Common myeloid progenitor, CD34-positive (primary cell): Measurements from ENCODE around the gene SVIL.
"Not testable (repeated sequence)": the region's sequence is repeated elsewhere in the genome, so short reads cannot be mapped to it uniquely, and the experiment has no call there.

Experiments used
- CTCF ChIA-PET: fragments of 350-600 bp; sonication (Branson Sonifier 250); formaldehyde crosslinking; loops from one replicate; lab custom pipeline; 2021; ENCODE audit warnings: antibody characterized with exemption; lab: Charles Lee
- POLR2A ChIA-PET: fragments of 350-600 bp; sonication (Branson Sonifier 250); formaldehyde crosslinking; loops from one replicate; lab custom pipeline; 2021; ENCODE audit warnings: antibody characterized with exemption; lab: Charles Lee
- DNase-seq, 3 donors: peaks; one replicate each; pipeline versions ENCODE4 v3.0.0 to v3.0.0-alpha.2; 2013
- H3K27ac ChIP-seq, 2 experiments: 1 replicate in 1 of 2; 2 replicates in 1 of 2; pipeline ENCODE4 v1.7.0; 2013; ENCODE audit warnings: inconsistent platforms in 2 of 2, low read length in 2 of 2, mild to moderate bottlenecking in 2 of 2, low read depth in 1 of 2, moderate library complexity in 1 of 2; ENCODE audit not compliant: severe bottlenecking in 2 of 2, insufficient read depth in 1 of 2, poor library complexity in 1 of 2
- H3K27me3 ChIP-seq, 5 experiments: replicated peaks in 2 of 5; 1 replicate in 3 of 5; 2 replicates in 2 of 5; pipeline versions ENCODE4 v1.6.1 to v1.7.0; 2013; ENCODE audit warnings: low read length in 4 of 5, mild to moderate bottlenecking in 2 of 5, moderate library complexity in 2 of 5, inconsistent platforms in 1 of 5; ENCODE audit not compliant: insufficient read depth in 5 of 5, control insufficient read depth in 4 of 5
- H3K36me3 ChIP-seq, 4 experiments: 1 replicate in 2 of 4; 2 replicates in 2 of 4; pipeline versions ENCODE4 v1.6.1 to v1.7.0; 2013; ENCODE audit warnings: low read length in 3 of 4, control low read depth in 1 of 4, mild to moderate bottlenecking in 1 of 4; ENCODE audit not compliant: control insufficient read depth in 4 of 4, insufficient read depth in 4 of 4
- H3K4me1 ChIP-seq, 4 experiments: 1 replicate in 3 of 4; 2 replicates in 1 of 4; pipeline versions ENCODE4 v1.6.1 to v1.7.1; 2013; ENCODE audit warnings: low read length in 3 of 4, mild to moderate bottlenecking in 3 of 4, control low read depth in 1 of 4, inconsistent platforms in 1 of 4, moderate library complexity in 1 of 4; ENCODE audit not compliant: control insufficient read depth in 4 of 4, insufficient read depth in 4 of 4; ENCODE audit errors: control extremely low read depth in 1 of 4
- H3K4me3 ChIP-seq, 7 experiments: 1 replicate in 4 of 7; 2 replicates in 3 of 7; pipeline versions ENCODE4 v1.5.1 to v1.7.0; 2013; ENCODE audit warnings: mild to moderate bottlenecking in 7 of 7, low read length in 6 of 7, moderate library complexity in 6 of 7, inconsistent platforms in 2 of 7, low read depth in 2 of 7, control low read depth in 1 of 7; ENCODE audit not compliant: insufficient read depth in 4 of 7, control insufficient read depth in 1 of 7; ENCODE audit errors: extremely low read depth in 1 of 7
- H3K9me3 ChIP-seq, 5 experiments: 1 replicate in 4 of 5; 2 replicates in 1 of 5; pipeline versions ENCODE4 v1.6.1 to v1.7.1; 2013; ENCODE audit warnings: low read length in 4 of 5, mild to moderate bottlenecking in 2 of 5, inconsistent platforms in 1 of 5, low read depth in 1 of 5, moderate library complexity in 1 of 5; ENCODE audit not compliant: control insufficient read depth in 4 of 5, insufficient read depth in 2 of 5; ENCODE audit errors: control extremely low read depth in 1 of 5
- WGBS: methylation state at CpG from one replicate; pipeline ENCODE4 v1.1.5; 2013; ENCODE audit not compliant: insufficient coverage; 5-methylcytosine and 5-hydroxymethylcytosine counted together

SVIL gene

GRCh38 chr10:29574212-29575097, 60.3 kb downstream of the SVIL start:
- POLR2A ChIA-PET, H3K36me3 ChIP-seq, H3K4me1 ChIP-seq, H3K27ac ChIP-seq, H3K27me3 ChIP-seq, H3K9me3 ChIP-seq, DNase-seq, H3K4me3 ChIP-seq, CTCF ChIA-PET: not testable (repeated sequence)
- 95% methylated on average over 4 of the region's 10 CpGs for WGBS

- H3K27ac ChIP-seq, H3K9me3 ChIP-seq, H3K27me3 ChIP-seq, DNase-seq, H3K4me3 ChIP-seq, H3K4me1 ChIP-seq, CTCF ChIA-PET, H3K36me3 ChIP-seq: not testable (repeated sequence)
- POLR2A ChIA-PET = interaction anchor here (0.5 kb wide), 1 partner anchor 9 kb away, joined by 3 read pairs; no protein-coding TSS in a partner anchor
- no CpG with 5 or more reads among the region's 2 CpGs for WGBS
Measured at GRCh38 chr10:29570248-29570647, 64.5 kb downstream of the SVIL start.

DNA sequence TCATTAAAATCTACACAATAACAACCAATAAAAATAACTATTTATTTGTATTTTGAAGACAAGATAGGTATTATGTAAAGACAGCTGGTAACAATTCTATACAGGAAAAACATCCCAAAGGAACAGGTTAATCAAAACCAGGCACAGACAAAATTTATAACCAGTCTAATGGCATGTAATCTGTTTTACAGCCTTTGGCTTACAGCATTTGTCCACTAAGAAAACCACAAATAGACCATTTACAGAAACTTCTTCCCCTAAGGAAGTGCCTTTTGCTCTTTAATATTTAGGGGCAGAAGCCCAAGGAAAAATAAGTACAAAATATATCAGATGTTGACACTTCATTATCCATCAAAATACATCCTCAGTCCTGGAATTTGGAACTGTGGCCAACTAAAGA, 65.0 kb downstream of the SVIL start:
- DNase-seq = no peak
- no peaks in the 10 kb centered on the region for H3K9me3 ChIP-seq
- peaks cover 0 to 2% (median under 1%) of the 10 kb centered on the region in 4 experiments for H3K36me3 ChIP-seq
- peaks cover 0 to 5% (median 3%) of the 10 kb centered on the region in 4 experiments for H3K4me1 ChIP-seq
- H3K27ac ChIP-seq = no peak overlapping the region
- no peaks in the 10 kb centered on the region for H3K27me3 ChIP-seq
- no peak overlapping the region for H3K4me3 ChIP-seq
- CTCF ChIA-PET = interaction anchor here (1.4 kb wide), 1 partner anchor 12 kb away, joined by 3 read pairs; no protein-coding TSS in a partner anchor
- POLR2A ChIA-PET = interaction anchor here (0.5 kb wide), 1 partner anchor 9 kb away, joined by 3 read pairs; no protein-coding TSS in a partner anchor

- CTCF ChIA-PET = no interaction called here
- DNase-seq = no peak
- H3K27ac ChIP-seq = no peak overlapping the region
- H3K36me3 ChIP-seq = peaks cover 0 to 6% (median under 1%) of the 10 kb centered on the region in 4 experiments
- no peaks in the 10 kb centered on the region for H3K9me3 ChIP-seq
- POLR2A ChIA-PET = no interaction called here
- 98% methylated on average over 7 of the region's 9 CpGs for WGBS
- no peak overlapping the region for H3K4me3 ChIP-seq
- H3K4me1 ChIP-seq = peaks cover 0 to 5% (median 3%) of the 10 kb centered on the region in 4 experiments
- no peaks in the 10 kb centered on the region for H3K27me3 ChIP-seq
Measured at GRCh38 chr10:29567003-29567402, 67.8 kb downstream of the SVIL start.

- CTCF ChIA-PET, POLR2A ChIA-PET, H3K27me3 ChIP-seq, H3K4me3 ChIP-seq, H3K27ac ChIP-seq, H3K36me3 ChIP-seq, H3K9me3 ChIP-seq, H3K4me1 ChIP-seq, DNase-seq: not testable (repeated sequence)
- 97% methylated on average over 7 of the region's 7 CpGs for WGBS
Measured at GRCh38 chr10:29566209-29566608, 68.6 kb downstream of the SVIL start.

DNA sequence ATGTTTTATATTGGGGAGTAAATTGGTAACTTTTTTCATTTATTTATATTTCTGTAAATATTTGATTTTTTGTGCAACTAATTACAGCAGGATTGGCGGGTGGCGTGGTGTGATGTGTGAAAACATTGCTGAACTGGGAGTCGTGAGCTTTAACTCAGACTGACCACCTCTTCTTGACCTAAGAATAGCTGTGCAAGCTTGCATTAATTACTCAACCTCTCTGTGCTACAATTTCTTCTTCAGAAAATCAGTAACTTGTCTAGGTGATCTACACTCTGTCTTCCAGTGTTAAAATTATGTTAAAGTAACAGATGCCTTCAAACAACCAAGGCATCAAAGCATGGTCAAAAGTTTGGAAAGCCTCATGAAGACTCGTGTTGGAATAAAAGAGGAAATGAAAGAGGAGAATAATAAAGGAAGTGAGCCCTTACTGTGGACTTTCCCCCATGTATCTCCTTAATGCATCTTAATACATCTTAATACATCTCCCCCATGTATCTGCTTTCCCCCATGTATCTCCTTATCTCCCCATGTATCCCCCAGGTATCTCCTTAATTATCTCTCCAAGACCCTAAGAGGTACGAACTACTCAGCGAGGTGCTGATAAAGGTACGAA, 71.2 kb downstream of the SVIL start:
- no peak for DNase-seq
- no CpG with 5 or more reads among the region's 7 CpGs for WGBS
- peaks cover 0 to 6% (median under 1%) of the 10 kb centered on the region in 4 experiments for H3K36me3 ChIP-seq
- POLR2A ChIA-PET = no interaction called here
- H3K4me1 ChIP-seq = no peaks in the 10 kb centered on the region
- no peaks in the 10 kb centered on the region for H3K27me3 ChIP-seq
- CTCF ChIA-PET = no interaction called here
- H3K27ac ChIP-seq = no peak overlapping the region
- no peak overlapping the region for H3K4me3 ChIP-seq
- no peaks in the 10 kb centered on the region for H3K9me3 ChIP-seq

DNA sequence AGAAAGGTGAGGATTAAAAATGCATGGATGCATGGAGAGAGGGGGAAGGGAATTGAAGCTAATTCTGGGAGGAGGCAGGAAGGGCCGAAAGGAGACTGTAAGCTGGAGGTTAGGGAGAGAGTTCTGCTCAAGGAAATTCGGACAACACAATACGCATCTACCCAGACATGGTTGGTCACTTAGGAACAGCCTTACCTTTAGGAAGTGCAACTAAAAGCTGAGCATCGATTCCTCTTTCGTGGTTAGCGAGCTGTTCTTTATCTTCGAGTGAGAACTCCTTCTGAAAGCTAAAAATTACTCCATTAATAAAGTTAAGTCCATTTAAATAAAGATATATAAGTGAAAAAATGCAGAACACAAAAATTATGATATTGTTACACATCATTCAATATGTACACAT, 71.8 kb downstream of the SVIL start:
- H3K4me3 ChIP-seq, H3K27ac ChIP-seq, H3K4me1 ChIP-seq, CTCF ChIA-PET, H3K36me3 ChIP-seq, POLR2A ChIA-PET, H3K27me3 ChIP-seq, DNase-seq, H3K9me3 ChIP-seq: not testable (repeated sequence)
- no CpG with 5 or more reads among the region's 7 CpGs for WGBS
